SK-N-SH treated with all-trans-retinoic acid at 6 μM for 48 hours (cell line): Measurements from ENCODE around the gene SLC6A6.

Experiments
- ATAC-seq: fragments of 200-7000 bp; cut with Tn5 transposase; 3 replicates; pipeline ENCODE4 v1.9.1; 2020; ENCODE audit warnings: mild to moderate bottlenecking, moderate library complexity
- BACH2 ChIP-seq: fragments of 250-450 bp; sonication (Bioruptor Pico); IDR thresholded peaks from 2 replicates; pipeline ENCODE4 v1.9.0; 2021; ENCODE audit warnings: mild to moderate bottlenecking, borderline replicate concordance
- CSDC2 ChIP-seq: fragments of 250-450 bp; sonication (Bioruptor Pico); IDR thresholded peaks from 2 replicates; pipeline ENCODE4 v1.5.0; 2020; ENCODE audit warnings: mild to moderate bottlenecking, moderate library complexity
- GLIS3 ChIP-seq: fragments of 250-450 bp; sonication (Bioruptor Pico); IDR thresholded peaks from 2 replicates; pipeline ENCODE4 v1.5.0; 2020; ENCODE audit warnings: mild to moderate bottlenecking, moderate library complexity
- ISL1 ChIP-seq: fragments of 250-450 bp; sonication (Bioruptor Pico); IDR thresholded peaks from 2 replicates; pipeline ENCODE4 v2.1.2; 2022; ENCODE audit warnings: mild to moderate bottlenecking, moderate library complexity
- OSR1 ChIP-seq: fragments of 250-450 bp; sonication (Bioruptor Pico); IDR thresholded peaks from 2 replicates; pipeline ENCODE4 v1.8.0; 2022; ENCODE audit warnings: moderate library complexity, mild to moderate bottlenecking, inconsistent platforms
- PPARA ChIP-seq: fragments of 250-450 bp; sonication (Bioruptor Pico); IDR thresholded peaks from 2 replicates; pipeline ENCODE4 v1.5.0; 2020; ENCODE audit warnings: mild to moderate bottlenecking, borderline replicate concordance
- SNAI2 ChIP-seq: fragments of 250-450 bp; sonication (Bioruptor Pico); IDR thresholded peaks from 2 replicates; pipeline ENCODE4 v1.5.0; 2020; ENCODE audit warnings: mild to moderate bottlenecking, moderate library complexity
- TCF4 ChIP-seq: fragments of 250-450 bp; sonication (Bioruptor Pico); IDR thresholded peaks from 2 replicates; pipeline ENCODE4 v1.8.0; 2021; ENCODE audit warnings: mild to moderate bottlenecking, moderate library complexity, borderline replicate concordance
- TOX ChIP-seq: fragments of 250-450 bp; sonication (Bioruptor Pico); IDR thresholded peaks from 2 replicates; pipeline ENCODE4 v1.8.0; 2021; ENCODE audit warnings: mild to moderate bottlenecking, moderate library complexity, borderline replicate concordance
- ZC3H10 ChIP-seq: fragments of 250-450 bp; sonication (Bioruptor Pico); IDR thresholded peaks from 2 replicates; pipeline ENCODE4 v1.5.1; 2021; ENCODE audit warnings: mild to moderate bottlenecking, moderate library complexity
- ZFP3 ChIP-seq: fragments of 250-450 bp; sonication (Bioruptor Pico); IDR thresholded peaks from 2 replicates; pipeline ENCODE4 v1.5.0; 2020; ENCODE audit warnings: mild to moderate bottlenecking, moderate library complexity
- ZFP30 ChIP-seq: fragments of 450-650 bp; formaldehyde crosslinking; IDR thresholded peaks from 2 replicates; pipeline ENCODE4 v1.5.0; 2022; ENCODE audit warnings: mild to moderate bottlenecking, moderate library complexity
- ZNF565 ChIP-seq: fragments of 450-650 bp; formaldehyde crosslinking; conservative IDR thresholded peaks from 2 replicates; pipeline ENCODE4 v1.5.0; 2020; ENCODE audit warnings: low read depth, mild to moderate bottlenecking, moderate library complexity
- ZNF70 ChIP-seq: fragments of 450-650 bp; formaldehyde crosslinking; IDR thresholded peaks from 2 replicates; pipeline ENCODE4 v1.5.0; 2020; ENCODE audit warnings: mild to moderate bottlenecking, moderate library complexity
- ZNF8 ChIP-seq: fragments of 450-650 bp; formaldehyde crosslinking; IDR thresholded peaks from 2 replicates; pipeline ENCODE4 v1.5.0; 2020; ENCODE audit warnings: mild to moderate bottlenecking, moderate library complexity
- TF ChIP-seq, protein P1 (sequence below): fragments of 250-450 bp; sonication (Bioruptor Pico); IDR thresholded peaks from 2 replicates; pipeline ENCODE4 v1.5.0; 2020; ENCODE audit warnings: mild to moderate bottlenecking, moderate library complexity
- TF ChIP-seq, protein P2 (sequence below): fragments of 250-450 bp; sonication (Bioruptor Pico); IDR thresholded peaks from 2 replicates; pipeline ENCODE4 v1.5.1; 2020; ENCODE audit warnings: low read depth, mild to moderate bottlenecking, moderate library complexity
- TF ChIP-seq, protein P3 (sequence below): fragments of 250-450 bp; sonication (Bioruptor Pico); IDR thresholded peaks from 2 replicates; pipeline ENCODE4 v1.8.0; 2020; ENCODE audit warnings: mild to moderate bottlenecking, moderate library complexity, borderline replicate concordance
- TF ChIP-seq, protein P4 (sequence below): fragments of 250-450 bp; sonication (Bioruptor Pico); IDR thresholded peaks from 2 replicates; pipeline ENCODE4 v1.5.1; 2021; ENCODE audit warnings: mild to moderate bottlenecking, moderate library complexity

Gene SLC6A6

DNA sequence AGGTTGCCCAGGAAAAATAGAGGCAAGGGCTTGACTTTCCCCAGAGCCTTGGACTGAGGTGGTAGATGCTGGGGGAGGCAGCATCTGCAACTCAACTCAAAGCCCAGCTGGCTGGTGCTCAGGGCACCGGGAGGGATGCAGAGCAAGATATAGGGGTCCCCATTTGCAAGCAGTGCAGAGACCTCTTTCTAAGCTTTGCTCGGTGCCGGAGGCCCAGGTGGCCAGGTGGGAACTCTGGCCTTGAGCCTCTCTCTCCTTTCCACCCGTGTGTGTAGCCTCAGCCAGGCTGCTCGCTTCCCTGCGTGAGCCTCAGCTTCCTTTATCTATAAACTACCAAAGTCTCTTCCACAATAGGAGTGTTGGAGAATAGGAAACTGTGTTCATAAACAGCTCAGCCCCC, 36.5 kb downstream of the SLC6A6 start:
- peak; percentile 7 for ATAC-seq
- TF ChIP-seq TOX (CRISPR knock-in tag) (no peak), ZNF565 (CRISPR knock-in tag) (no peak), ZC3H10 (CRISPR knock-in tag) (no peak), PPARA (CRISPR knock-in tag) (no peak), ZFP30 (CRISPR knock-in tag) (no peak), ZNF8 (CRISPR knock-in tag) (no peak), BACH2 (CRISPR knock-in tag) (no peak), CSDC2 (CRISPR knock-in tag) (no peak)
- TF ChIP-seq, protein P1, sequence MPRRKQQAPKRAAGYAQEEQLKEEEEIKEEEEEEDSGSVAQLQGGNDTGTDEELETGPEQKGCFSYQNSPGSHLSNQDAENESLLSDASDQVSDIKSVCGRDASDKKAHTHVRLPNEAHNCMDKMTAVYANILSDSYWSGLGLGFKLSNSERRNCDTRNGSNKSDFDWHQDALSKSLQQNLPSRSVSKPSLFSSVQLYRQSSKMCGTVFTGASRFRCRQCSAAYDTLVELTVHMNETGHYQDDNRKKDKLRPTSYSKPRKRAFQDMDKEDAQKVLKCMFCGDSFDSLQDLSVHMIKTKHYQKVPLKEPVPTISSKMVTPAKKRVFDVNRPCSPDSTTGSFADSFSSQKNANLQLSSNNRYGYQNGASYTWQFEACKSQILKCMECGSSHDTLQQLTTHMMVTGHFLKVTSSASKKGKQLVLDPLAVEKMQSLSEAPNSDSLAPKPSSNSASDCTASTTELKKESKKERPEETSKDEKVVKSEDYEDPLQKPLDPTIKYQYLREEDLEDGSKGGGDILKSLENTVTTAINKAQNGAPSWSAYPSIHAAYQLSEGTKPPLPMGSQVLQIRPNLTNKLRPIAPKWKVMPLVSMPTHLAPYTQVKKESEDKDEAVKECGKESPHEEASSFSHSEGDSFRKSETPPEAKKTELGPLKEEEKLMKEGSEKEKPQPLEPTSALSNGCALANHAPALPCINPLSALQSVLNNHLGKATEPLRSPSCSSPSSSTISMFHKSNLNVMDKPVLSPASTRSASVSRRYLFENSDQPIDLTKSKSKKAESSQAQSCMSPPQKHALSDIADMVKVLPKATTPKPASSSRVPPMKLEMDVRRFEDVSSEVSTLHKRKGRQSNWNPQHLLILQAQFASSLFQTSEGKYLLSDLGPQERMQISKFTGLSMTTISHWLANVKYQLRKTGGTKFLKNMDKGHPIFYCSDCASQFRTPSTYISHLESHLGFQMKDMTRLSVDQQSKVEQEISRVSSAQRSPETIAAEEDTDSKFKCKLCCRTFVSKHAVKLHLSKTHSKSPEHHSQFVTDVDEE (CRISPR knock-in tag), result no peak
- TF ChIP-seq, protein P2, sequence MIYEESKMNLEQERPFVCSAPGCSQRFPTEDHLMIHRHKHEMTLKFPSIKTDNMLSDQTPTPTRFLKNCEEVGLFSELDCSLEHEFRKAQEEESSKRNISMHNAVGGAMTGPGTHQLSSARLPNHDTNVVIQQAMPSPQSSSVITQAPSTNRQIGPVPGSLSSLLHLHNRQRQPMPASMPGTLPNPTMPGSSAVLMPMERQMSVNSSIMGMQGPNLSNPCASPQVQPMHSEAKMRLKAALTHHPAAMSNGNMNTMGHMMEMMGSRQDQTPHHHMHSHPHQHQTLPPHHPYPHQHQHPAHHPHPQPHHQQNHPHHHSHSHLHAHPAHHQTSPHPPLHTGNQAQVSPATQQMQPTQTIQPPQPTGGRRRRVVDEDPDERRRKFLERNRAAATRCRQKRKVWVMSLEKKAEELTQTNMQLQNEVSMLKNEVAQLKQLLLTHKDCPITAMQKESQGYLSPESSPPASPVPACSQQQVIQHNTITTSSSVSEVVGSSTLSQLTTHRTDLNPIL (CRISPR knock-in tag), result no peak

DNA sequence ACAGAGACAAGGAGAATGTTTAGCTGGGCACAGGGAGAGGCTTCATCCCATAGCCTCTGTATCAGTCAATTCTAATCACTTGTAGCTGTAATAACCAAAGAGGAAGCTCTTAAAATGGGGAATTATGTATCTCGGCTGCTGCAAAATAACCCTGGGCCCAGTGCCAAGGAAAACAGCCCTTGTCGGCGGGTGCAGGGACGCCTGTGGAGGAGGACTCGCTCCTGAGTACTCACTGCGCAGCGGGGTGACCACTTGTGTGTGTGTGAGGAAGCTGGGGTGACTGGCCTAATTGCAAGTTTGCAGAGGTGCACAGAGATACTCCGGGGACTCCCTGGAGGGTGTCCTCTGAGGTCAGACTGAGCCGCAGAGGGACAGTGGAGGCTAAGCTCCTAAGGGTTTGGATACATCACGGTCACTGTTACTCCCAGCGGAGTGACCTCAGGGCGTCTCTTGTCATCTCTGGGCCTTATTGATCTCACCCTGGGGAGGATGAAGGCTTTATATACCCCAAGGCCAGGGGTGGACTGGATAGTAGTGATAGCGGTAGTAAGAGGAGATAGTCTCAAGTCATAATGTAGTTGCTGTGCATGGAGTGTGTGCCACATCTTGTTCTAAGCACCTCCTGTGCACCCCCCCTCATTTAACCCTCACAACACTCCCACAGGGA, 37.2 kb downstream of the SLC6A6 start:
- no peak for TF ChIP-seq PPARA (CRISPR knock-in tag)
- TF ChIP-seq ISL1, result peak; percentile 28; the same call in 1 of the 2 replicates
- TF ChIP-seq, protein P3, sequence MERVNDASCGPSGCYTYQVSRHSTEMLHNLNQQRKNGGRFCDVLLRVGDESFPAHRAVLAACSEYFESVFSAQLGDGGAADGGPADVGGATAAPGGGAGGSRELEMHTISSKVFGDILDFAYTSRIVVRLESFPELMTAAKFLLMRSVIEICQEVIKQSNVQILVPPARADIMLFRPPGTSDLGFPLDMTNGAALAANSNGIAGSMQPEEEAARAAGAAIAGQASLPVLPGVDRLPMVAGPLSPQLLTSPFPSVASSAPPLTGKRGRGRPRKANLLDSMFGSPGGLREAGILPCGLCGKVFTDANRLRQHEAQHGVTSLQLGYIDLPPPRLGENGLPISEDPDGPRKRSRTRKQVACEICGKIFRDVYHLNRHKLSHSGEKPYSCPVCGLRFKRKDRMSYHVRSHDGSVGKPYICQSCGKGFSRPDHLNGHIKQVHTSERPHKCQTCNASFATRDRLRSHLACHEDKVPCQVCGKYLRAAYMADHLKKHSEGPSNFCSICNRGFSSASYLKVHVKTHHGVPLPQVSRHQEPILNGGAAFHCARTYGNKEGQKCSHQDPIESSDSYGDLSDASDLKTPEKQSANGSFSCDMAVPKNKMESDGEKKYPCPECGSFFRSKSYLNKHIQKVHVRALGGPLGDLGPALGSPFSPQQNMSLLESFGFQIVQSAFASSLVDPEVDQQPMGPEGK, result no peak
- ATAC-seq, result peak; percentile 76

DNA sequence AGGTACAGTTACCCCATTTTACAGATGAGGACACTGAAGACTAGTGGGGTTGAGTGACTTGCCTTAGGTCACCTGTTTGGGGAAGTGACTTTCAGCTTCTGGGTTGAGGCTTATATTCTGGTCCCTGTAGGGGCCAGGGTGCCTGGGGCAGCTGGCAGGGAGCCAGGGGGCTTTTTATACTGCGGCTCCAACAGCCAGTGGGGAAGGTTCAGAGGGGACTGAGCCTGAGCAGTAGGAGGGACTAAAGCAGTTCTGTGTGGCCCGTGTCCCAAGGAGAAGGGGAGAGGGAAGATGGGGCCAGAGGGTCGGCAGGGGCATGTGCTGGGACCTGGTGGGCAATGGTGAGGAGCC, 37.7 kb downstream of the SLC6A6 start:
- TF ChIP-seq CSDC2 (CRISPR knock-in tag) (no peak), BACH2 (CRISPR knock-in tag) (no peak), ZFP3 (CRISPR knock-in tag) (no peak), ZNF565 (CRISPR knock-in tag) (no peak), TOX (CRISPR knock-in tag) (no peak), SNAI2 (no peak), ZNF70 (no peak)
- TF ChIP-seq, protein P2 (CRISPR knock-in tag), result no peak
- TF ChIP-seq, all 23 proteins: peak for 0
- ATAC-seq, result peak; percentile 6; the same call in 2 of the 3 replicates

DNA sequence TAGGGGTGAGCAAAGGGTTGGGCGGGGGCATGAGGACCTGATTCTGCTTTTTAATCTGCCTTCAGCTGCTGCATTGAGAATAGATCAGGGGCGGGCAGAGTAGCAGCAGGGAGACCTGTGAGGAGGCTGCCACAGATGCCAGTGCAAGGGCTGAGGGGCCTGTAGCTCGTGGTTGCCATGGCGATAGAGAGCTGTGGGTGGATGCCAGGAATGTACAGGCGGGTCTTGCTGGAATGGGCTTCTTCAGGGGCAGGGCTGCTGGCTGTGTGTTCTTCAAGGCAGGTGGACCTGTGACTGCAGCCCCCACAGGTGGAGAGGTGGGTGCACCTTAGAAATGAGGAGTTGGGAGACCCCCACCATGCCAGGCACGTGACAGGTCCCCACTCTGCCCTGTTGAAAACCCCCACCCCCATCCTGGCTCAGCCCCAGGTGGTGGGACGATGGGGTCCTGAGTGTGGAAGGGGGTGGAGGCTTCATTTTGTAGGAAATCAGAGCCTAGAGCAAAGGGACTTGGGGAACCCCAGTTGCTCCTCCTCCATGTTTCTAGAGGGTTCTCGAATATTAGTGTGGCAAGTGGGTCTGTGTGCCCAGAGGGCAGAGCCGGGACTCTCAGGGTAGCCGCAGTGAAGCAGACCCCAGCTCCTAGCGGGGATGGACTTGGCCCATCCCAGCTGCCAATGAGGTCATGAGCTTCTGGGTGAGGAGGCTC, 38.3 kb downstream of the SLC6A6 start:
- ATAC-seq, result peak; percentile 77
- TF ChIP-seq, protein P4, sequence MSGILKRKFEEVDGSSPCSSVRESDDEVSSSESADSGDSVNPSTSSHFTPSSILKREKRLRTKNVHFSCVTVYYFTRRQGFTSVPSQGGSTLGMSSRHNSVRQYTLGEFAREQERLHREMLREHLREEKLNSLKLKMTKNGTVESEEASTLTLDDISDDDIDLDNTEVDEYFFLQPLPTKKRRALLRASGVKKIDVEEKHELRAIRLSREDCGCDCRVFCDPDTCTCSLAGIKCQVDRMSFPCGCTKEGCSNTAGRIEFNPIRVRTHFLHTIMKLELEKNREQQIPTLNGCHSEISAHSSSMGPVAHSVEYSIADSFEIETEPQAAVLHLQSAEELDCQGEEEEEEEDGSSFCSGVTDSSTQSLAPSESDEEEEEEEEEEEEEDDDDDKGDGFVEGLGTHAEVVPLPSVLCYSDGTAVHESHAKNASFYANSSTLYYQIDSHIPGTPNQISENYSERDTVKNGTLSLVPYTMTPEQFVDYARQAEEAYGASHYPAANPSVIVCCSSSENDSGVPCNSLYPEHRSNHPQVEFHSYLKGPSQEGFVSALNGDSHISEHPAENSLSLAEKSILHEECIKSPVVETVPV (CRISPR knock-in tag), result no peak
- TF ChIP-seq TOX (CRISPR knock-in tag) (no peak), ZFP30 (CRISPR knock-in tag) (no peak), ZNF70 (no peak), OSR1 (CRISPR knock-in tag) (no peak), CSDC2 (CRISPR knock-in tag) (no peak), ZNF565 (CRISPR knock-in tag) (no peak), GLIS3 (no peak), PPARA (CRISPR knock-in tag) (no peak), TCF4 (CRISPR knock-in tag) (no peak), ISL1 (no peak), ZFP3 (CRISPR knock-in tag) (no peak), BACH2 (CRISPR knock-in tag) (no peak)
- TF ChIP-seq, protein P1 (CRISPR knock-in tag), result no peak
- TF ChIP-seq, protein P3, result no peak
